HG03025 (cell line): ENCODE data around the gene HINFP.

ENCODE experiments used
- ATAC-seq: cut with Tn5 transposase; IDR thresholded peaks from one replicate; pipeline ENCODE4 v1.9.1; 2021; ENCODE audit warnings: mild to moderate bottlenecking, moderate library complexity; ENCODE audit not compliant: unreplicated experiment, low FRiP score

HINFP gene

GRCh38 chr11:119121008-119121810 is at the start of gene HINFP:
Gene HINFP (plus strand): TSS chr11:119121580. CDS start chr11:119126945, 5,365 bp downstream.
- ATAC-seq, result peak; percentile 94

GRCh38 chr11:119077839-119078238 is 43.5 kb upstream of the HINFP start:
- ATAC-seq, result no peak

GRCh38 chr11:119078675-119079420 is 42.5 kb upstream of the HINFP start:
- ATAC-seq, result no peak

DNA sequence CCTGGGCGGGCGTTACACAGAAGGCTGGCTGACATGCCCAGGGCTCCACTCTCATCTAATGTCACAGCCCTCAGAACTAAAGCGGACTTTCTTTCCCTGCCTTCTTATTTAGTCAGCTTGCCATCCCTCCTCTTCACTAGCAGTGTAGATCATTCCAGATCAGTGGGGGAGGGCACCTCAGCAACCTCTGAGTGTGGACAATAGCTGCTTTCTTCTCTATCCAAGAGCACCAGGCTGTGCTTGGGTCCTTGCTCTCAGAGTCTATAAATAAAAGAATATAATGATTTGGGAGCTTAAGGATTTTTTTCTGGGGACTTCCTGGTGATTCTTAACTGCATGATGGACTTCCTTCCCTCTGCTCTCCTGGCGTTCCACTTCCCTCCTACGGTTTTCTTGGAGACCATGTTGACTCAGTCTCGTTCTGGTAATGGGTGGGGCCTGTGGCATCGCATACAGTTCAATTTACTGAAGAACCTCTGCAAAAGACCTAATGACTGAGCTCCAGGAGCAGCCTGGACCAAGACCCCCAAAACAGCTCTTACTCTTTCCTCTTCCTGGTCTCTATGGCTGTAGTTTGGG is 39.6 kb upstream of the HINFP start:
- no peak for ATAC-seq

GRCh38 chr11:119084663-119085436 is 36.5 kb upstream of the HINFP start, which contains the start of gene HMBS:
Gene HMBS (plus strand): TSS chr11:119084881. CDS start chr11:119085034, 153 bp downstream.
- peak; percentile 85 for ATAC-seq

- peak; percentile 7 for ATAC-seq
These were observed 35.9 kb upstream of the HINFP start for GRCh38 chr11:119085437-119085847.

DNA sequence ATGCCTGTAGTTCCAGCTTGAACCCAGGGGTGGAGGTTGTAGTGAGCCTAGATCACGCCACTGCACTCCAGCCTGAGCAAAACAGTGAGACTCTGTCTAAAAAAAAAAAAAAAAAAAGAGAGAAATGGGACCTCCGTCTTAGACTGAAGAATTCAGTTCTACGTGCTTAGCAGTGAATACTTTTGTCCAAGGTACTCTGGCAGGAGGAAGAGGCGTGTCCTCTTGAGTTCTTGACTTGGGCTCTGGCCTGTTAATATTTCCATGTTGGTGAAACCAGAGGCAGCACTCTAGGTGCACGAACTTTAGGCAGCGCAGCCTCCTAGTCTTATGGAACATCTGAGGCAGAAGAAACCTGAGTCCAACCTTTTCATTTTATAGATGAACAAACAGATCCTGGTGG is 34.3 kb upstream of the HINFP start:
- ATAC-seq, result no peak

DNA sequence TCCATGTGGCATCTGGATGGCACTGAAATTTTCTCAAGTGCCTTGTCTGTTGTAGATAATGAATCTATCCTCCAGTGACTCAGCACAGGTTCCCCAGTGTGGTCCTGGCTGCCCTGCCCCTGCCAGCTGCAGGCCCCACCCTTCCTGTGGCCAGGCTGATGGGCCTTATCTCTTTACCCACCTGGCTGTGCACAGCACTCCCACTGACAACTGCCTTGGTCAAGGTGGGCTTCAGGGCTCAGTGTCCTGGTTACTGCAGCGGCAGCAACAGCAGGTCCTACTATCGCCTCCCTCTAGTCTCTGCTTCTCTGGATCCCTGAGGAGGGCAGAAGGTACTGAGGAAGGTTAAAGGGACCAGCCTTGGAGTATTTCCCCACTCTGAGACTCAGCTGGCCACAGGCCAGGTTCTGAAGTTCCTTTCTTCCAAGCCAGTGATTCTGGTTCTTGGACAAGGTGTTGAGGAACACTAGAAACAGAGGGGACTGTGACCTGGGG is 33.6 kb upstream of the HINFP start:
- ATAC-seq, result no peak

- no peak for ATAC-seq
These were observed 33.0 kb upstream of the HINFP start for GRCh38 chr11:119088406-119088805.

GRCh38 chr11:119089319-119089718 is 32.1 kb upstream of the HINFP start:
- ATAC-seq, result no peak

DNA sequence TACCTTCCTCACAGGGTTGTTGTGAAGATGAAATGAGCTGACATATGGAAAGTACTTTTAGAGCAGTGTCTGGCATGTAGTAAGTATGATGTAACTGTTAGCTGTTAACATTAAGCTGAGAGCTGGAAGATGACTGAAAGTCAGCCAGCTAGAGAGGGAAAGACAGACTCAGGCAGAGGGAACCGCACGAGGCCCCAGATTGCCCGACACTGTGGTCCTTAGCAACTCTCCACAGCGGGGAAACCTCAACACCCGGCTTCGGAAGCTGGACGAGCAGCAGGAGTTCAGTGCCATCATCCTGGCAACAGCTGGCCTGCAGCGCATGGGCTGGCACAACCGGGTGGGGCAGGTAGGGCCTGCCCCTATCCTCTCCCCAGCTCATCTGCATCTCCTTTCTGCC is 30.2 kb upstream of the HINFP start:
- ATAC-seq, result no peak

- no peak for ATAC-seq
These were observed 29.2 kb upstream of the HINFP start for GRCh38 chr11:119091966-119092879.

DNA sequence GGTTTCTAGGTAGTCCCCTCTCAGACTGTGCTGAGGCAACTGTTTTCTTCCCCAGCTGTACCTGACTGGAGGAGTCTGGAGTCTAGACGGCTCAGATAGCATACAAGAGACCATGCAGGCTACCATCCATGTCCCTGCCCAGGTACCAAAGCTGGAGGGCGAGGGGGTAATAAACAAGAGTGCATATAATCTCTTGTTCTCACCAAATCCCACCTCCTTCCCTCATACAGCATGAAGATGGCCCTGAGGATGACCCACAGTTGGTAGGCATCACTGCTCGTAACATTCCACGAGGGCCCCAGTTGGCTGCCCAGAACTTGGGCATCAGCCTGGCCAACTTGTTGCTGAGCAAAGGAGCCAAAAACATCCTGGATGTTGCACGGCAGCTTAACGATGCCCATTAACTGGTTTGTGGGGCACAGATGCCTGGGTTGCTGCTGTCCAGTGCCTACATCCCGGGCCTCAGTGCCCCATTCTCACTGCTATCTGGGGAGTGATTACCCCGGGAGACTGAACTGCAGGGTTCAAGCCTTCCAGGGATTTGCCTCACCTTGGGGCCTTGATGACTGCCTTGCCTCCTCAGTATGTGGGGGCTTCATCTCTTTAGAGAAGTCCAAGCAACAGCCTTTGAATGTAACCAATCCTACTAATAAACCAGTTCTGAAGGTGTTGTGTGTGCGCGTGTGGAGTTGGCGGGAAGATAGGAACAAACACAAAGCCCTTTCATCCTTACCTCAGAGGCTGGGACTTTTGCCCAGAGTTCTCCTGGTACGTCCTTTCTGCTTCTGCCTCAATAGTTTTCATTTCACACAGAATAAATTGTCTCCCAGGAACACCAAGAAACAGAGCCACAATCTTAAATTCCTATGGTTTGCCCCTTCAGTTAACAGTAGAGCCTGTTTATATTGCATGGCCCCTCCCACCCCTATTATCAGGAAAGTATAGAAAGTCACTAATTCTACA is 28.2 kb upstream of the HINFP start:
- ATAC-seq, result no peak

GRCh38 chr11:119093942-119094815 is 27.2 kb upstream of the HINFP start:
- peak; percentile 3 for ATAC-seq

DNA sequence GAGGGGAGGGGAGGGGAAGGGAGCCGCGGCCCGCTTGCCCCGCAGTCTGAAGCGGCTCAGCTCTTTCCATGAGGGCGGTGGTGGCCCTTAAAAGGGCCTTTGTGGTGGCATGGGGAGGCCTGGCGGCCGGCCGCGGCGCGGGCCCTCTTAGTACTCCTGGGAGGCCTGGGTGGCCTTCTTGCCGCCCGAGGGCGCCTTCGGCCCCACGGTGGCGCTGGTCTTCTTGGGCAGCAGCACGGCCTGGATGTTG is 26.6 kb upstream of the HINFP start:
- ATAC-seq, result peak; percentile 40

DNA sequence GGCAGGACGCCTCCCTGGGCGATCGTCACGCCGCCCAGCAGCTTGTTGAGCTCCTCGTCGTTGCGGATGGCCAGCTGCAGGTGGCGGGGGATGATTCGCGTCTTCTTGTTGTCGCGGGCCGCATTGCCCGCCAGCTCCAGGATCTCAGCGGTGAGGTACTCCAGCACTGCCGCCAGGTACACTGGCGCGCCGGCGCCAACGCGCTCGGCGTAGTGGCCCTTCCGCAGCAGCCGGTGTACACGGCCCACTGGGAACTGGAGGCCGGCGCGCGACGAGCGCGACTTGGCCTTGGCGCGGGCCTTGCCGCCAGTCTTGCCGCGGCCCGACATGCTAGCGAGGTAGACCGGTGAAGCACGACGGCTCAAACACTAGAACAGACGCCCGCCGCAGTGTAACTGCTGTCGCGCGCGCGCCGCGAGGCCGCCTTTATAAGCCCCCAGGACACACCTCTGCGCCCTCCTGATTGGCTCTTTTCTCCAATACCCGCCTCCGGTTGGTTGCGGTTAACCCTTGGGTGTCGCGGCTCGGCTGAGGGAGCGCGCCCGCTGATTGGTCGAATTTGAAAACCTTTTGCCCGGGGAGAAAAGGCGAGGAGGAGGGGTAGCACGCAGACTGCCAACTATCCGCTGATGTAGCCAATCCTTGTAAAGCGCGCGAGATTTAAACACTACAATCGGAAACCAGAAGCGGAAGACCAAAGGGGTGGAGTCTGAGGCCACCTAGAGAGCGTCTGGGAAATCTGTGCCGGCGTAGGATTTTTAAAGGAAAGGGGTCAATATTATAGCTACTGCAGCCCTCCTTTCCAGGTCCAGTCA is 26.1 kb upstream of the HINFP start:
- peak; percentile 73 for ATAC-seq

DNA sequence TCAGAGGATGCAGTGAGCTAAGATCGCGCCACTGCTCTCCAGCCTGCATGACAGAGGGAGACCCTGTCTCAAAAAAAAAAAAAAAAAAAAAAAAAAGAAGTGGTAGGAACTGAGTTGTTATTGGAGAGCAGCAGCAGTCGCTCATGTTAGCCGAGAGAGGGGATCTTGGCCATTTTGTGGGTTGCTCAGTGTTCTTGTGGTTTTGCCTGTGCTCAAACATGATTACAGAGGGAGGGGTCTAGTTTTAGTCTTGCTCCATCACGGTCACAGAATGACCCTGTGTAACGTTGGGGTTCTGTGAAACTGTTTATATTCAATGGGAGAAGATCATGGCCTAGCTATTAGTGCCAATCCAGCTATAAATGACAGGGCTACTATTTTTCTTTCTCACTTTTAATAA is 21.7 kb upstream of the HINFP start:
- ATAC-seq, result no peak
